Aorta (tissue), 5 donors: ENCODE measurements around the gene TTC33. TPM values are rescaled to one million over a fixed set of nuclear protein-coding genes. Genes with fewer than 3 reads are reported as not detected.
"Not testable (repeated sequence)": the region's sequence is repeated elsewhere in the genome, so short reads cannot be mapped to it uniquely, and the experiment has no call there.

Experiments used
- ATAC-seq: fragments of 200-7000 bp; cut with Tn5 transposase; one replicate; pipeline ENCODE4 v1.9.1; 2022; ENCODE audit warnings: moderate library complexity; ENCODE audit not compliant: low FRiP score
- DNase-seq, 2 donors: peaks; one replicate each; pipeline ENCODE4 v3.0.0-alpha.2; 2020
- H3K27ac ChIP-seq, 2 donors: one replicate each; pipeline ENCODE4 v1.5.1; 2013; ENCODE audit warnings: low read length in 2 of 2, mild to moderate bottlenecking in 2 of 2, moderate library complexity in 2 of 2, control low read depth in 1 of 2, inconsistent platforms in 1 of 2, low read depth in 1 of 2
- H3K27me3 ChIP-seq, 2 donors: one replicate each; pipeline ENCODE4 v1.6.1; 2013; ENCODE audit warnings: control low read depth in 1 of 2, low read length in 1 of 2, mild to moderate bottlenecking in 1 of 2, moderate library complexity in 1 of 2; ENCODE audit not compliant: insufficient read depth in 2 of 2, control insufficient read depth in 1 of 2
- H3K36me3 ChIP-seq, 2 donors: one replicate each; pipeline ENCODE4 v1.6.1; 2013; ENCODE audit warnings: control low read depth in 1 of 2, low read length in 1 of 2, mild to moderate bottlenecking in 1 of 2; ENCODE audit not compliant: insufficient read depth in 2 of 2, control insufficient read depth in 1 of 2
- H3K4me1 ChIP-seq, 2 donors: one replicate each; pipeline ENCODE4 v1.6.1; 2013; ENCODE audit warnings: low read length in 2 of 2, control low read depth in 1 of 2, mild to moderate bottlenecking in 1 of 2, moderate library complexity in 1 of 2; ENCODE audit not compliant: insufficient read depth in 2 of 2, control insufficient read depth in 1 of 2
- H3K4me3 ChIP-seq, 2 donors: one replicate each; pipeline ENCODE4 v1.5.1; 2013; ENCODE audit warnings: low read length in 2 of 2, control low read depth in 1 of 2, mild to moderate bottlenecking in 1 of 2
- H3K9me3 ChIP-seq: one replicate; pipeline ENCODE4 v1.6.1; 2013; ENCODE audit warnings: mild to moderate bottlenecking, low read length; ENCODE audit not compliant: control insufficient read depth
- WGBS, 2 donors: extraction: QIAGEN DNeasy Blood & Tissue Kit; methylation state at CpG; one replicate each; pipeline ENCODE4 v1.1.7; 2013; 5-methylcytosine and 5-hydroxymethylcytosine counted together
- intact Hi-C, 2 donors: fragments of 100-400 bp; cut with DNase I; formaldehyde crosslinking; loops; one replicate each; pipeline versions ENCODE4 v1.14.2 to v1.15.0; 2022
- polyA plus RNA-seq, 2 donors: library from polyadenylated mRNA; stranded (reverse); fragments of 200-250 nt; gene quantifications; one replicate each; pipeline ENCODE4 v1.2.3, GENCODE V29; 2013
- total RNA-seq, 2 donors: library from RNA; stranded (reverse); fragmentation: NEBNext Ultra II Directional; extraction: Animal tissue kit (Norgen Biotek cat#: 25700); gene quantifications; one replicate each; pipeline ENCODE4 v1.2.1, GENCODE V29; 2021
- donor health status: healthy with polysubstance abuse.
- donor health status: Bipolar disorder and iron deficiency.
- donor health status: DM: no; HTN: no; CAD: no.
- donor health status: DM: no; HTN: no; CAD: no.
- donor health status: DM: yes; HTN: yes; CAD: no.

Gene TTC33
- total and polyA plus RNA-seq, 4 donors, result 11.9 to 19.4 (median 15.8) TPM

- DNase-seq, H3K36me3 ChIP-seq, H3K27me3 ChIP-seq, ATAC-seq, H3K4me3 ChIP-seq, H3K4me1 ChIP-seq, H3K27ac ChIP-seq, intact Hi-C loops, H3K9me3 ChIP-seq: not testable (repeated sequence)
These were observed 192.6 kb downstream of the TTC33 start for GRCh38 chr5:40563173-40563572.

GRCh38 chr5:40560474-40561110 is 195.2 kb downstream of the TTC33 start:
- Histone ChIP-seq H3K4me3 (no peak overlapping the region), H3K27me3 (no peaks in the 10 kb centered on the region), H3K36me3 (no peaks in the 10 kb centered on the region), H3K9me3 (no peaks in the 10 kb centered on the region), H3K27ac (no peak overlapping the region), H3K4me1 (no peaks in the 10 kb centered on the region)
- 70 to 75% methylated on average over 4 of the region's 4 CpGs for WGBS, 2 donors
- intact Hi-C loops, result no loop called here
- no peak for DNase-seq
- no peak for ATAC-seq

GRCh38 chr5:40559306-40559705 is 196.5 kb downstream of the TTC33 start:
- Histone ChIP-seq H3K27ac (no peak overlapping the region), H3K9me3 (no peaks in the 10 kb centered on the region), H3K4me3 (no peak overlapping the region), H3K27me3 (no peaks in the 10 kb centered on the region), H3K36me3 (no peaks in the 10 kb centered on the region), H3K4me1 (no peaks in the 10 kb centered on the region)
- DNase-seq, result no peak
- ATAC-seq, result no peak
- intact Hi-C loops, result no loop called here

GRCh38 chr5:40557501-40557900 is 198.3 kb downstream of the TTC33 start:
- intact Hi-C loops, result no loop called here
- WGBS, 2 donors, result 82 to 85% methylated on average over 1 of the region's 1 CpG
- no peak overlapping the region for H3K4me3 ChIP-seq
- H3K4me1 ChIP-seq, result no peaks in the 10 kb centered on the region
- no peak overlapping the region for H3K27ac ChIP-seq
- no peaks in the 10 kb centered on the region for H3K9me3 ChIP-seq
- H3K36me3 ChIP-seq, result no peaks in the 10 kb centered on the region
- DNase-seq (no peak), ATAC-seq (no peak)
- H3K27me3 ChIP-seq, result no peaks in the 10 kb centered on the region

- intact Hi-C loops, result no loop called here
- H3K36me3 ChIP-seq, result no peaks in the 10 kb centered on the region
- H3K27ac ChIP-seq, result no peak overlapping the region
- DNase-seq (no peak), ATAC-seq (no peak)
- no peak overlapping the region for H3K4me3 ChIP-seq
- H3K9me3 ChIP-seq, result no peaks in the 10 kb centered on the region
- H3K4me1 ChIP-seq, result no peaks in the 10 kb centered on the region
- no peaks in the 10 kb centered on the region for H3K27me3 ChIP-seq
These were observed 198.9 kb downstream of the TTC33 start for GRCh38 chr5:40556811-40557210.

- H3K4me1 ChIP-seq, result no peaks in the 10 kb centered on the region
- H3K36me3 ChIP-seq, result no peaks in the 10 kb centered on the region
- intact Hi-C loops, result loop anchor here in 1 of 2 donors (2.0 kb wide), 1 partner anchor 79 kb away; no protein-coding TSS in a partner anchor
- WGBS, 2 donors, result 81 to 84% methylated on average over 1 of the region's 1 CpG
- no peak for DNase-seq
- H3K4me3 ChIP-seq, result no peak overlapping the region
- H3K27me3 ChIP-seq, result no peaks in the 10 kb centered on the region
- no peak overlapping the region for H3K27ac ChIP-seq
- ATAC-seq, result no peak
- no peaks in the 10 kb centered on the region for H3K9me3 ChIP-seq
These were observed 199.9 kb downstream of the TTC33 start for GRCh38 chr5:40555886-40556285.

- no peaks in the 10 kb centered on the region for H3K4me1 ChIP-seq
- WGBS, 2 donors, result 44 to 62% methylated on average over 1 of the region's 1 CpG
- no peak for DNase-seq
- H3K27ac ChIP-seq, result no peak overlapping the region
- H3K36me3 ChIP-seq, result no peaks in the 10 kb centered on the region
- intact Hi-C loops, result loop anchor here in 1 of 2 donors (2.0 kb wide), 1 partner anchor 78 kb away; no protein-coding TSS in a partner anchor
- no peaks in the 10 kb centered on the region for H3K9me3 ChIP-seq
- no peaks in the 10 kb centered on the region for H3K27me3 ChIP-seq
- no peak overlapping the region for H3K4me3 ChIP-seq
- no peak for ATAC-seq
These were observed 200.9 kb downstream of the TTC33 start for GRCh38 chr5:40554813-40555212.

GRCh38 chr5:40554054-40554453 is 201.7 kb downstream of the TTC33 start:
- Histone ChIP-seq H3K4me1 (no peaks in the 10 kb centered on the region), H3K36me3 (no peaks in the 10 kb centered on the region), H3K27ac (no peak overlapping the region), H3K27me3 (no peaks in the 10 kb centered on the region), H3K4me3 (no peak overlapping the region), H3K9me3 (no peaks in the 10 kb centered on the region)
- ATAC-seq (no peak), DNase-seq (no peak)
- intact Hi-C loops, result loop anchor here in 1 of 2 donors (2.0 kb wide), 1 partner anchor 77 kb away; no protein-coding TSS in a partner anchor
- WGBS, 2 donors, result 87 to 97% methylated on average over 1 of the region's 1 CpG

GRCh38 chr5:40552981-40553380 is 202.8 kb downstream of the TTC33 start:
- Histone ChIP-seq H3K27me3 (no peaks in the 10 kb centered on the region), H3K4me1 (no peaks in the 10 kb centered on the region), H3K9me3 (no peaks in the 10 kb centered on the region), H3K4me3 (no peak overlapping the region), H3K36me3 (no peaks in the 10 kb centered on the region), H3K27ac (no peak overlapping the region)
- intact Hi-C loops, result no loop called here
- no peak for ATAC-seq
- DNase-seq, result no peak
- WGBS, 2 donors, result 86 to 90% methylated on average over 3 of the region's 3 CpGs
